ENCODE results near the gene GAS2L2.

- TF ChIP-seq, protein P1, sequence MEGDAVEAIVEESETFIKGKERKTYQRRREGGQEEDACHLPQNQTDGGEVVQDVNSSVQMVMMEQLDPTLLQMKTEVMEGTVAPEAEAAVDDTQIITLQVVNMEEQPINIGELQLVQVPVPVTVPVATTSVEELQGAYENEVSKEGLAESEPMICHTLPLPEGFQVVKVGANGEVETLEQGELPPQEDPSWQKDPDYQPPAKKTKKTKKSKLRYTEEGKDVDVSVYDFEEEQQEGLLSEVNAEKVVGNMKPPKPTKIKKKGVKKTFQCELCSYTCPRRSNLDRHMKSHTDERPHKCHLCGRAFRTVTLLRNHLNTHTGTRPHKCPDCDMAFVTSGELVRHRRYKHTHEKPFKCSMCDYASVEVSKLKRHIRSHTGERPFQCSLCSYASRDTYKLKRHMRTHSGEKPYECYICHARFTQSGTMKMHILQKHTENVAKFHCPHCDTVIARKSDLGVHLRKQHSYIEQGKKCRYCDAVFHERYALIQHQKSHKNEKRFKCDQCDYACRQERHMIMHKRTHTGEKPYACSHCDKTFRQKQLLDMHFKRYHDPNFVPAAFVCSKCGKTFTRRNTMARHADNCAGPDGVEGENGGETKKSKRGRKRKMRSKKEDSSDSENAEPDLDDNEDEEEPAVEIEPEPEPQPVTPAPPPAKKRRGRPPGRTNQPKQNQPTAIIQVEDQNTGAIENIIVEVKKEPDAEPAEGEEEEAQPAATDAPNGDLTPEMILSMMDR (IDR thresholded peaks at IDR 0.05), result no peak
- TF ChIP-seq, protein P2, sequence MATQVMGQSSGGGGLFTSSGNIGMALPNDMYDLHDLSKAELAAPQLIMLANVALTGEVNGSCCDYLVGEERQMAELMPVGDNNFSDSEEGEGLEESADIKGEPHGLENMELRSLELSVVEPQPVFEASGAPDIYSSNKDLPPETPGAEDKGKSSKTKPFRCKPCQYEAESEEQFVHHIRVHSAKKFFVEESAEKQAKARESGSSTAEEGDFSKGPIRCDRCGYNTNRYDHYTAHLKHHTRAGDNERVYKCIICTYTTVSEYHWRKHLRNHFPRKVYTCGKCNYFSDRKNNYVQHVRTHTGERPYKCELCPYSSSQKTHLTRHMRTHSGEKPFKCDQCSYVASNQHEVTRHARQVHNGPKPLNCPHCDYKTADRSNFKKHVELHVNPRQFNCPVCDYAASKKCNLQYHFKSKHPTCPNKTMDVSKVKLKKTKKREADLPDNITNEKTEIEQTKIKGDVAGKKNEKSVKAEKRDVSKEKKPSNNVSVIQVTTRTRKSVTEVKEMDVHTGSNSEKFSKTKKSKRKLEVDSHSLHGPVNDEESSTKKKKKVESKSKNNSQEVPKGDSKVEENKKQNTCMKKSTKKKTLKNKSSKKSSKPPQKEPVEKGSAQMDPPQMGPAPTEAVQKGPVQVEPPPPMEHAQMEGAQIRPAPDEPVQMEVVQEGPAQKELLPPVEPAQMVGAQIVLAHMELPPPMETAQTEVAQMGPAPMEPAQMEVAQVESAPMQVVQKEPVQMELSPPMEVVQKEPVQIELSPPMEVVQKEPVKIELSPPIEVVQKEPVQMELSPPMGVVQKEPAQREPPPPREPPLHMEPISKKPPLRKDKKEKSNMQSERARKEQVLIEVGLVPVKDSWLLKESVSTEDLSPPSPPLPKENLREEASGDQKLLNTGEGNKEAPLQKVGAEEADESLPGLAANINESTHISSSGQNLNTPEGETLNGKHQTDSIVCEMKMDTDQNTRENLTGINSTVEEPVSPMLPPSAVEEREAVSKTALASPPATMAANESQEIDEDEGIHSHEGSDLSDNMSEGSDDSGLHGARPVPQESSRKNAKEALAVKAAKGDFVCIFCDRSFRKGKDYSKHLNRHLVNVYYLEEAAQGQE (IDR thresholded peaks at IDR 0.05; ENCODE audit: insufficient read depth in 1 of 2, low read depth in 2 of 2, low read length in 1 of 2), result no peak
- no peak for TF ChIP-seq POLR2AphosphoS5 (IDR thresholded peaks at IDR 0.05; ENCODE audit: low read depth, low read length)
- TF ChIP-seq TCF7L2 (IDR thresholded peaks at IDR 0.05; ENCODE audit: low read depth, low read length), result no peak
Observed at GRCh38 chr17:35745246-35745645, 7.8 kb downstream of the GAS2L2 start.

Data from Panc1 (cell line).